ENCODE results near the gene CACNA1B.

Gene CACNA1B

GRCh38 chr9:138043411-138044345 lies 166.1 kb downstream of the CACNA1B start:
- no peak for DNase-seq

GRCh38 chr9:138044485-138045383 lies 167.2 kb downstream of the CACNA1B start:
- no peak for DNase-seq

GRCh38 chr9:138045541-138046490 lies 168.2 kb downstream of the CACNA1B start:
- DNase-seq = no peak

GRCh38 chr9:138046641-138047301 lies 169.2 kb downstream of the CACNA1B start:
- no peak for DNase-seq

- no peak for DNase-seq
These were observed 170.0 kb downstream of the CACNA1B start for GRCh38 chr9:138047469-138048040.

- no peak for DNase-seq
These were observed 170.6 kb downstream of the CACNA1B start for GRCh38 chr9:138048184-138048583.

- no peak for DNase-seq
These were observed 171.7 kb downstream of the CACNA1B start for GRCh38 chr9:138049085-138049778.

- DNase-seq = no peak
These were observed 172.3 kb downstream of the CACNA1B start for GRCh38 chr9:138049779-138050471.

GRCh38 chr9:138050472-138051330 lies 173.1 kb downstream of the CACNA1B start:
- DNase-seq = no peak

- DNase-seq = no peak
These were observed 174.2 kb downstream of the CACNA1B start for GRCh38 chr9:138051586-138052321.

GRCh38 chr9:138052322-138052615 lies 174.7 kb downstream of the CACNA1B start:
- no peak for DNase-seq

GRCh38 chr9:138052635-138053320 lies 175.2 kb downstream of the CACNA1B start:
- DNase-seq = no peak

GRCh38 chr9:138053321-138053868 lies 175.8 kb downstream of the CACNA1B start:
- no peak for DNase-seq

GRCh38 chr9:138053996-138054752 lies 176.6 kb downstream of the CACNA1B start:
- DNase-seq = no peak

GRCh38 chr9:138057726-138058125 lies 180.1 kb downstream of the CACNA1B start:
- DNase-seq = no peak

- DNase-seq = no peak
These were observed 180.6 kb downstream of the CACNA1B start for GRCh38 chr9:138058181-138058580.

- DNase-seq = no peak
These were observed 181.6 kb downstream of the CACNA1B start for GRCh38 chr9:138059196-138059595.

Measured in stimulated activated CD4-positive, alpha-beta T cell treated with anti-CD3 and anti-CD28 coated beads, Interleukin-2, amount 100 ng/mL, for 48 hours (primary cell).